Measurements from ENCODE around the gene SYT3. TPM values are rescaled to one million over a fixed set of nuclear protein-coding genes. Genes with fewer than 3 reads are reported as not detected.

Gene SYT3
- total and polyA plus RNA-seq, 4 donors, result not detected

- Histone ChIP-seq H3K27ac (ENCODE audit: low read depth in 1 of 2, low read length in 2 of 2) (no peak overlapping the region), H3K27me3 (ENCODE audit: control insufficient read depth in 4 of 4, insufficient read depth in 4 of 4, low read length in 3 of 4) (peaks cover 0 to 10% (median 1%) of the 10 kb centered on the region in 4 donors), H3K4me1 (ENCODE audit: control insufficient read depth in 4 of 4, insufficient read depth in 4 of 4, low read length in 3 of 4) (no peaks in the 10 kb centered on the region), H3K9ac (ENCODE audit: low read depth in 1 of 2, low read length in 2 of 2) (no peak overlapping the region), H3K36me3 (ENCODE audit: control insufficient read depth in 4 of 4, insufficient read depth in 3 of 4, low read depth in 1 of 4, low read length in 3 of 4) (no peaks in the 10 kb centered on the region), H3K9me3 (ENCODE audit: control insufficient read depth in 4 of 4, low read length in 3 of 4) (peaks cover 0 to 4% (median 3%) of the 10 kb centered on the region in 4 donors), H3K4me3 (ENCODE audit: low read depth in 1 of 3, low read length in 3 of 3) (no peak overlapping the region)
- WGBS, result 65% methylated on average over 1 of the region's 1 CpG
- no peak for DNase-seq (ENCODE audit: low spot score)
- TF ChIP-seq TAF1 (conservative IDR thresholded peaks at IDR 0.05), result no peak
- TF ChIP-seq EGR1 (IDR thresholded peaks at IDR 0.05; ENCODE audit: low read depth in 2 of 2), result no peak
- no peak for TF ChIP-seq CTCF (IDR thresholded peaks at IDR 0.05; ENCODE audit: low read depth, low read length, missing input control)
- TF ChIP-seq SP1 (IDR thresholded peaks at IDR 0.05), result no peak
- TF ChIP-seq NR2F2 (IDR thresholded peaks at IDR 0.05), result no peak
- no peak for TF ChIP-seq GABPA (IDR thresholded peaks at IDR 0.05 in 1 of 2, conservative IDR thresholded peaks at IDR 0.05 in 1 of 2)
- TF ChIP-seq ZBTB33 (IDR thresholded peaks at IDR 0.05), result no peak
- TF ChIP-seq HNF4A (conservative IDR thresholded peaks at IDR 0.05), result no peak
- no peak for TF ChIP-seq ATF3 (IDR thresholded peaks at IDR 0.05)
- no peak for TF ChIP-seq JUND (IDR thresholded peaks at IDR 0.05)
- TF ChIP-seq YY1 (IDR thresholded peaks at IDR 0.05), result no peak
- TF ChIP-seq RXRA (IDR thresholded peaks at IDR 0.05), result no peak
- TF ChIP-seq MAX (IDR thresholded peaks at IDR 0.05), result no peak
- TF ChIP-seq FOXA2 (IDR thresholded peaks at IDR 0.05), result no peak
- no peak for TF ChIP-seq REST (IDR thresholded peaks at IDR 0.05)
- TF ChIP-seq HNF4G (IDR thresholded peaks at IDR 0.05), result no peak
- no peak for TF ChIP-seq FOXA1 (IDR thresholded peaks at IDR 0.05)
These were observed 37.0 kb upstream of the SYT3 start for GRCh38 chr19:50676625-50677197.
